NCI-H2171 (cell line): ENCODE data around the gene TMPO.
"Not testable (repeated sequence)": the region's sequence is repeated elsewhere in the genome, so short reads cannot be mapped to it uniquely, and the experiment has no call there.

ENCODE experiments used
- DNase-seq: peaks from one replicate; lab custom pipeline; 2025; lab: John Stamatoyannopoulos, UW

TMPO gene

GRCh38 chr12:98578821-98579220, 63.4 kb downstream of the TMPO start:
- DNase-seq: no peak

GRCh38 chr12:98579347-98579746, 64.0 kb downstream of the TMPO start:
- no peak for DNase-seq

- no peak for DNase-seq
Observed at GRCh38 chr12:98579835-98580234, 64.4 kb downstream of the TMPO start.

DNA sequence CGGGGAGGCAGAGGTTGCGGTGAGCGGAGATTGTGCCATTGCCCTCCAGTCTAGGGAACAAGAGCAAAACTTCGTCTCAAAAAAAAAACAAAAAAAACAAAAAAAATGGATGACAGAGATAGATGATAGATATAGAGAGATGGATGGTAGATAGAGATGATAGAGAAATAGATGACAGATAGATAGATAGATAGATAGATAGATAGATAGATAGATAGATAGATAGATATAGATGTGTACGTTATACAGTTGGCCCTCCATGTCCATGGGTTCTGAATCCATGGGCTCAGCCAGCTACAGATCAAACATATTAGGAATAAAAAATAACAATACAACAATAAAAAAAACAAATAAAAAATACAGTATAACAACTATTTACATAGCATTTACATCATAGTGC, 65.3 kb downstream of the TMPO start:
- DNase-seq: no peak

DNA sequence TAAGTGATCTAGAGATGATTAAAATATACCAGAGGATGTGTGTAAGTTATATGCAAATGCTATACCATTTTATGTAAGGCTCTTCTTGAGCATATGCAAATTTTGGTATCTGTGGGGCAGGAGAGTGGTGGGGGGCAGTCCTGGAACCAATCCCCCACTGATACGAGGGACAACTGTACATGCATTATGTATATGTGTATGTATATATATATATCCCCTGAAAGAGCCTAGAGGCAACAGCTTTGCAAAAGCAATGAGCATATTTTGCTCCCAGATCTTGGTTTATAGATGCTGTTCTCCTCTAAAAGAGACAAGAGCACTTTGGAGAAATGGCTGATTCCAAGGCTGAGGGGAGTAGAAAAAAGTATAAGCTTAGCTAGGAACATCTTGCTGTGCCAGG, 65.7 kb downstream of the TMPO start:
- no peak for DNase-seq

DNA sequence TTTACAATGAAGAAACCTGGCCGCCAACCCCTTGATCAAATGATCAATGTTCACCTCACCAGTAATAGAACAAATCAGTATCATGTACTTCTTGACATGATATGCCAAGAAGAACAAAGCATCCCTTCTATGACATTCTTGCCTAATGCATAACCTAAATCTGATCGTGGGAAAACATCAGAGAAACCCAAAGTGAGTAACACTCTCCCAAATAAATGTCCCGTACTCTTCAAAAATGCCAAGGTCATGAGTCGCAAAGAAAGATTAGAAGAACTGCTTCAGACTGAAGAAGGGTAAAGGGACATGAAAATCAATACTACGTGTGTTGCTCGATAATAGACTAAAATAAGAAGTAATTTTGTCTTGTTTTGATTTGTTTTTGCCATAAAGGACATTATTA, 66.7 kb downstream of the TMPO start:
- no peak for DNase-seq

GRCh38 chr12:98587084-98587483, 71.7 kb downstream of the TMPO start:
- DNase-seq: peak; percentile 93

- no peak for DNase-seq
Observed at GRCh38 chr12:98591209-98591608, 75.8 kb downstream of the TMPO start.

- DNase-seq: no peak
Observed at GRCh38 chr12:98592825-98593322, 77.5 kb downstream of the TMPO start.

GRCh38 chr12:98593351-98594049, 78.1 kb downstream of the TMPO start, which contains the start of gene SLC25A3:
Gene SLC25A3, plus strand, starts transcription at chr12:98593686. Its CDS starts 293 bp downstream, at chr12:98593979.
- peak; percentile 95 for DNase-seq

DNA sequence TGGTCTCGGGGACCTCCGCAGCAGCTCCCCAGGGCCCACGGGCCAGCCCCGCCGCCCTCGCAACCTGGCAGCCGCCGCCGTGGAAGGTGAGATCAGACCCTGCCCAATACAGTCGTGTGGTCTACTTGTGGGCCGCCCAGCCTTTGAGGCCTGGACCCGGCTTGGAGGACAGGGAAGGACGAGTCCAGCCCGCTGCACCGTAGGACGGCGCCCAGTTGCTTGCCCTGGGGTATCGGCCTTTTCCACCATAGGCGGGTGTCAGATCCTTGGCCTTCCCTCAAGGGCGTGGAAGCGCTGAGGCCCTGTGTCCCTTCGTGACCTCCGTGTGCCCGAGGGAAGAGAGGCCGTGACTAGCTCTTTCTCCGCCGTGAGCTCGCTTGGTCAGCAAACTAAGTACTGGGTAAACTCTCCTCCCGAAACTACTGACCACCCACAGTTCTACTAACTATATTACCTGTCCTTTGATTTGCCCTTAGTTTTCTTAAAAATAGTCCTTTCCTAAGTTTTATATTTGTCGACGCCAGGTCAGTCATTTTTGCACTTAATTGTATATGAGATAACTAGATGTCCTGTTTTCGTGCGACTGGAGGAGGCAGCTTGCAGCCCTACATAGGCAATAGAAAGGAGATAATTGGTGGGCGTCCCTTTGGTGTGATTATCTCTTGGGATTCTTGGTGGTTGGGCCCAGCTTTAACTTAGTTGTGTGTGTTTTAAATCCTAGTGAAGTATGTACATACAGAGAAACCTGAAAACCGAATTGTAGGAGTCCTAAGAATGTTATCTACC, 78.9 kb downstream of the TMPO start:
- no peak for DNase-seq

GRCh38 chr12:98595243-98595988, 80.0 kb downstream of the TMPO start:
- no peak for DNase-seq

- DNase-seq: not testable (repeated sequence)
Observed at GRCh38 chr12:98597313-98597712, 81.9 kb downstream of the TMPO start.
